SIG-M5 treated with dmso at 0.1 percent for 504 hours (cell line): ENCODE results near the gene PRKG1.
"Not testable (repeated sequence)": the region's sequence is repeated elsewhere in the genome, so short reads cannot be mapped to it uniquely, and the experiment has no call there.

Source experiments
- DNase-seq: peaks from one replicate; lab custom pipeline; 2025; ENCODE audit not compliant: unreplicated experiment; lab: John Stamatoyannopoulos, UW

Gene PRKG1

GRCh38 chr10:52229291-52229931 is 1155.1 kb downstream of the PRKG1 start:
- no peak for DNase-seq

- DNase-seq = no peak
These were observed 1158.5 kb downstream of the PRKG1 start for GRCh38 chr10:52232561-52233350.

GRCh38 chr10:52233351-52233991 is 1159.2 kb downstream of the PRKG1 start:
- DNase-seq = not testable (repeated sequence)

GRCh38 chr10:52239771-52240170 is 1165.5 kb downstream of the PRKG1 start:
- DNase-seq = no peak

GRCh38 chr10:52245547-52245946 is 1171.3 kb downstream of the PRKG1 start:
- DNase-seq = no peak

DNA sequence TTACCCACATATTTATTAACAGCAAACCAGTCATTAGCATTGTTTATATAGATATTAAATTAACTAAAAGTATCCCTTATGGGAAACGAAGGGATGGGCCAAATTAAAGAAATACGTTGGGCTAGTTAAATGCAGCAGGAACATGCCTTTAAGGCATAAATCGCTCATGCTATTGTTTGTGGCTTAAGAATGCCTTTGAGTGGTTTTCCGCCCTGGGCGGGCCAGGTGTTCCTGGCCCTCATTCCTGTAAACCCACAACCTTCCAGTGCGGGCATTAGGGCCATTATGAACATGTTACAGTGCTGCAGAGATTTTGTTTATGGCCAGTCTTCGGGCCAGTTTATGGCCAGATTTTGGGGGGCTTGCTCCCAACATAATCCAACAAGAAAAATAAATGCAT is 1173.6 kb downstream of the PRKG1 start:
- DNase-seq = not testable (repeated sequence)

DNA sequence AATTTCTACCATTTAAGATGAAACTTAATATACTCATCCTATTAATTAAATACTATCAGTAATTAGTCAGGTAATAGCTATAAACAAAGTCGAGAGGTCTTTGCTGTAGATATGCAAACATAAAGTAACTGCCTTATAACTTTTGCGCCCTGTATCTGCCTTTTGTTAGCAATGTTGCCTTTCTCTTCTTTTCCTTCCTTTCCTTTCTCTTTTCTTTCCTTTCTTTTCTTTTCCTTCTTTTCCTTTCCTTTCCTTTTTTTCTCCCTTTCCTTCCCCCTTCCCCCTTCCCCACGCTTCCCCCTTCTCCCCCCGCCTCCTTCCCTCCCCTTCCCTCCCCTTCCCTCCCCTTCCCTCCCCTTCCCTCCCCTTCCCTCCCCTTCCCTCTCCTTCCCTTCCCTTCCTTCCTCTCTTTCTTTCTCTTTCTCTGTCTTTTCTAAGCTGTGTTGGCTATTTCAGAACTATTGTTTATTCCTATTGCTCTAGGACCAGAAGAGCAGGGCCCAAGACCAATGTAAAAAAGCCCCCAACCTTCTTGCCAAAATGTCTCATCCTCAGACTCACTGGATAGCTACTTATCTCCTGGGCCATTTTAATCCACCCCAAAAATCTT is 1174.5 kb downstream of the PRKG1 start:
- no peak for DNase-seq

DNA sequence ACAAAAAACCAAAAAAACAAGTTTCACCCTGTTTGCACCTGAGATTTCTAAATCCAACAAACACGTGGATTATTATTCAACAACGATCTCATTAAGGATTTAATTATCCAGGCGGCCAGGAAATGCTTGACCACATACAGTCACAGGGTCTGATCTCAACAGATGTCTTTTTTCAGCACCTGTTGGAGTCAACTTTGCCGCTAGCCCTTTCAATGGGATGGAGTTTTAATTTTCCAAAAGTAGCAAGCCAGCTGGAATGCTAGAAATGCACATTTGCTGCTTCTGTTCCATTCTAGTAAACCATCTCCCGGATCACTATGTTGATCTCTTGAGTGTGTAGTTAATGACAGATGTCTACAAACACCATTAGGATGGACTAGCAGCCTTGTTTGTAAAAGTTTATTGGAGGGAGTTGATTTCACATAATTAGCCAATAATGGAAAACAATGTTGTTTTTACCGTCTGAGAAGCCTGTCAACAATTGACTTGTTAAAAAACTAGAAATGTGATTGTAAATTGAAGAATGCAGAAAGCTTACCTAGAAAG is 1175.6 kb downstream of the PRKG1 start:
- DNase-seq = no peak

GRCh38 chr10:52250510-52250909 is 1176.2 kb downstream of the PRKG1 start:
- DNase-seq = no peak

- no peak for DNase-seq
These were observed 1178.0 kb downstream of the PRKG1 start for GRCh38 chr10:52252307-52252706.

GRCh38 chr10:52256832-52257691 is 1182.8 kb downstream of the PRKG1 start:
- DNase-seq = no peak

- DNase-seq = no peak
These were observed 1183.4 kb downstream of the PRKG1 start for GRCh38 chr10:52257692-52258075.

DNA sequence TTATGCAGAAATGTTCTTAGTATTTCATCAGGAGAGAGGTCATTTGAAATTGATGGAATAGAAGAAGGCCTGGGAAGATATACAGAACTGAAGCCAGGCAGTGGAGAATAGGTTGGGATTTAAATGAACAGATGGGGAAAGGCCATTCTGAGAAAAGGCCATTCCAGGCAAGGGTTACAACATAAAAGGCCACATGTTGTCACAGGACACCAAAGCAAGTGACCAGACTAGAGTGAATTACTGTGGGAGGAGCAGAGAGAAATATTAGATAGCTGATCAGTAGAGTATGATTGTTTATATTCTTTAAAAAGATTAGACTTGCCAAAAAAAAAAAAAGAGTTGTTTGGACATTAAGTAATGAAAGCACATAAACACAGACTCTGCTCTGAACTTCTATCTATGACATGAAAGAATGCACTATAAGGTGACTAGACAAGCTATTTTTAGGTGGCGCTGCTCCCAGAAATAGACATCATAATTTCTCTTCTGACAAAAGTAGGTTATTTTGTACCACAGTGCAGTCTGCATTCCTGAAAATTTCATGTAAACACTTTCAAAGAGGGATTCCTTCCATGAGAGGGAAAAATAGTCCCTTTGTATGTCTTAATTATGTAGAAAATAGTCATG is 1184.6 kb downstream of the PRKG1 start:
- DNase-seq = no peak

- no peak for DNase-seq
These were observed 1185.1 kb downstream of the PRKG1 start for GRCh38 chr10:52259426-52259812.

DNA sequence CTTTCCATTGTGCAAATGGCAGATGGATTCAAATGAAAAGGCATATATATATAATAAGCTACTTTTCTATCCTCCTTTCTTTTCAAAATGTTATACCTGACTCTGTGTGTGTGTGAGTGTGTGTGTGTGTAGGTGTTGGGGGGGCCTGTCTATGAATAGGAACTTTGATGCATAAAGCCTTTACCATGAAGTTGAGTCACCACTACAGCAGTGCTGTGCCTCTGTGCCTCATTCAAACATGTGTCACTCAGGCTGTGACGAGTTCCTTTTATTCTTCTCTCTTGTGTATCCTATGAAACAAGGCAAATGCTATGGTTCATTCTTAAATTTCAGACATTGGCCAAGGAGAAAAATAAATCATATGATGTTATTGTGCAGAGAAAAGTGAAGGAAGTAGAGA is 1187.1 kb downstream of the PRKG1 start:
- no peak for DNase-seq

DNA sequence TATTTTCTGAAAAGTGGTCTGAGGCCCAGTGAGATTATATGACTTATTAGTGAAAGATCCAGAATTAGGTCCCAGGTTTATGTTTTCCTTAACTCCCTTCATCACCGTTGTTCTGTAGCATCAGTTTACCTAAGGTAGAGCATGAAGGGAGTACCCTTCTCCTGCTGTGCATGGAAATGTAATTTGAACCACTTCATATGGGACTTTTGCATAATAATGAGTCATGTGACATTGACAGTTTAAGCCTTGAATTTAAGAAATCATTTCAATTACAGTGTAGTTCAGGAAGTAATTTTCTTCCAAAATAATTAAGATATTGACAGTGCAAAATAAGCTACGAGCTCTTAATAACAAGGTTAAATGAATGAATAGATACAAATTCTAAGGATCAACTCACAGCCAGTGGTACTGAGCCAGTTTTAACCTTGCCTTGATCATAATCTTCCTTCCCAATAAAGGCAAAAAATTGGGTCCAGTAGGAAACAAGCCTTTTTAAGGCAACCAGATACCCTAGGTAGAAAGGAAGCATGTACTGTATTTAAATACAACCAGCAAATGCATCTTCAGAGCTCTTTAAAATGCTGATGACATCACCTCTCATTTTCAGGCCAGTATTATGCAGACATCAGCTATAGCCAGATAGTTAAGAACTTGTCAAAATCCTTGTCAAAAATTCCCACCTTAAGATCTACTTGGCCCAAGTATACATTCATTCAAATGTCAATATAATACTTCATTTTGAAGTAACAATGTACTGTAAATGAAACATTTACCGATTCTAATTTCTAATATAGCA is 1191.0 kb downstream of the PRKG1 start:
- DNase-seq = no peak

GRCh38 chr10:52266858-52267257 is 1192.6 kb downstream of the PRKG1 start:
- DNase-seq = no peak

DNA sequence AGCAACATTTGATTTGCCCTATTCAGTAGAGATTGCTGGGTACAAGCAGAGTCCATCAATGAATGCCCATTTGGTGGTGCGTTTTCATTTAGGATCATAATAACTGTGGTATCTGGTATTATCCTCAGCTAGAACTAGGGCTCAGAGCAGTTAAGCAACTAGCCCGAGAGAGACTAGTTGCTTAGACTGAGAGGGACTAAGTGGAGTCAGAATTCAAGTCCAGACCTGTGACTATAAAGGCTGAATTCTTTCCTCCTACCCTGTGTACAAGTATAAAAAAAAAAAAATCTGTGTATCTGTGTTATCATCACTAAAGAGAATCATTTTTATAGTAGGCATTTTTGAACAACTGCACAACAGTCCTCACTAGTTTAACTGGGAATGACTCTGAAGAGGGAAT is 1194.5 kb downstream of the PRKG1 start:
- DNase-seq = no peak

GRCh38 chr10:52269233-52269632 is 1194.9 kb downstream of the PRKG1 start:
- DNase-seq = no peak
